Duodenal mucosa (tissue), 2 donors: ENCODE results near the gene OTX1.

Experiments used
- H3K27ac ChIP-seq: one replicate; pipeline ENCODE4 v1.7.0; 2013; ENCODE audit warnings: low read depth, low read length
- H3K27me3 ChIP-seq, 2 donors: one replicate each; pipeline ENCODE4 v1.7.0; 2013; ENCODE audit warnings: low read length in 2 of 2, control low read depth in 1 of 2; ENCODE audit not compliant: insufficient read depth in 2 of 2, control insufficient read depth in 1 of 2
- H3K36me3 ChIP-seq, 2 donors: one replicate each; pipeline ENCODE4 v1.7.0; 2013; ENCODE audit warnings: low read length in 2 of 2, control low read depth in 1 of 2; ENCODE audit not compliant: insufficient read depth in 2 of 2, control insufficient read depth in 1 of 2
- H3K4me1 ChIP-seq, 2 donors: one replicate each; pipeline ENCODE4 v1.7.0; 2013; ENCODE audit warnings: low read length in 2 of 2, control low read depth in 1 of 2; ENCODE audit not compliant: insufficient read depth in 2 of 2, control insufficient read depth in 1 of 2
- H3K4me3 ChIP-seq, 2 donors: one replicate each; pipeline ENCODE4 v1.7.0; 2013; ENCODE audit warnings: low read length in 2 of 2, low read depth in 1 of 2
- H3K9ac ChIP-seq, 2 donors: one replicate each; pipeline ENCODE4 v1.7.0; 2013; ENCODE audit warnings: low read length in 2 of 2, low read depth in 1 of 2
- H3K9me3 ChIP-seq, 2 donors: one replicate each; pipeline ENCODE4 v1.7.0; 2013; ENCODE audit warnings: low read length in 2 of 2, control low read depth in 1 of 2; ENCODE audit not compliant: control insufficient read depth in 1 of 2

OTX1 gene

DNA sequence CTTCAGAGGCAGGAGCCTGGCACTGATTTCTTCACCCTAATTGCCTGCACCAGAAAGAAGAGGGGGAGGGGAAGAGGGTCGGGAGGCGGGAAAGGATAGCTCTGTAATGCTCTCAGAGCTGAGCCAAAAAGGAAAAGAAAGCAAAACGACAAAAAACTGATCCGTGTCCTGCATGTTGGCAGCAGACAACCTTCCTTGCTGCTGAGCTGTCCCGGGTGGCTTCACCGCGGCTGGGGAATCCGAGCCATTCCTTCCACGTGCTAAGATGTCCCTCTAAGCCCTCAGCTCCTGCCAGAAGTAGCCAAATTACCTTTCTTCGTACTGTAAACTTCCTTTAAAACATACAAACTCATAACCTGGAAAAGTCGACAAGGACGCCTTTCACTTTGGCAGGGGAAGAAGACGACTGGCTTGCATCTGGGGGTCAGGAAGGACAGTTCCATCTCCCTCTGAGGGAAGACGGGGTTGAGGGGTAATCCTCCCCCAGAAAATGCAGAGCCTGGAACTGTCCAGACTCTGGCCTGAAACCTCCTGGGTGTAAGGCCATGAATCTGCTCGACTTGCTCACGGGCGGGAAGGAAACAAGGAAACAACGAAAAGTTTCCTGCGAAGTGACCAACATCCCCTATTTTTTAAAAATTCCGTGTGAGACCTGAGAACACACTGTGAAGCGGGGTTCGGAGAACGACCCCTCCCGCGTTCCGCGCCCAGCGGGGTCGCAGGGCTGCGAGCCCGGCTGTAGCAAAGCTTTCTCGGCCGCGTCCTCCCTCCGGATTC is 7.7 kb downstream of the OTX1 start:
- Histone ChIP-seq H3K9me3 (no peaks in the 10 kb centered on the region), H3K9ac (no peak overlapping the region), H3K4me1 (peaks cover 40 to 43% of the 10 kb centered on the region in 2 donors), H3K27me3 (peaks cover 78 to 96% of the 10 kb centered on the region in 2 donors), H3K4me3 (peak overlapping the region; percentile 12 to 43), H3K36me3 (no peaks in the 10 kb centered on the region), H3K27ac (no peak overlapping the region)

DNA sequence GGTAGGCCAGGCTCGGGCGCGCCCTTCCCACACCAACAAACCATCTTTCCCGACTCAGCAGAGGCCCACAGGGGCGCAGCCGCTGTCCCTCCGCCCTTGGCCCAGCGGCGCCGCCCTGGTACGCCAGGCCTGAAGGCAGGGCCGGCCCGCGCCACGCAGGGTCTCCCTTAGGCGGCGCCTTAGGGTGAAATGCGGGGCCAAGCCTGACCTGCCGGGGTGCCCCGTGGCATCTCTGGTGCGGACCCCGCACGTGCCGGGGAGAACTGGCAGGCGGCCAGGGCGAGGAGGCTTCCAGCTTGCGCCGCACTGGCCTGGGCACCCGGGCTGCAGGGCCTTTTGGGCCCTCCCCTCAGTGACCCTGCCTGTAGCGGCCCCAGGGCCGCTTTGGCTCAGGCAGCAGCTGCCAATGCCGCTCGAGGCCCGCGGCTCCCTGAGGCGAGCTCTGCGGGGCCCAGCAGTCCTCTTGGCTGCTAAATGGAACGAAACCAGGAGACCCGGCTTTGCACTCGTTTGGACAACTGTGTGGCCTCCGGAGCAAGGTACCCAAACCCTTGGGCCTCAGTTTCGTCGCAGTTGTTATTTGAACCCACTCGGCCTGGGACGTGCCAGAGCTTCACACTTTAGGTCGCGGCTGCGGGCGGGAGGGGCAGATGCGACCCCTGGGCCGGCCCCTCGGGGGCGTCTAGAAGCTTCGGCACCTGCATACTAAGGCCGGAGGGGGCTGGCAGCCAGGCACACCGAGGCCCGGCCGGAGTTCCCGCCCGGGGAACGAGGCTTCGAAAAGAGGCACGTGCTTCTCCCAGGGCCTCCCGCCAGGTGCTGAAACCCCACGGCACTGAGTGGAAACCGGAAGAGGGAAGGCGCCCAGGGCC is 8.5 kb downstream of the OTX1 start:
- Histone ChIP-seq H3K4me3 (peak overlapping the region; percentile 12 to 43), H3K4me1 (peaks cover 32 to 36% of the 10 kb centered on the region in 2 donors), H3K9me3 (no peaks in the 10 kb centered on the region), H3K27me3 (peaks cover 70 to 95% of the 10 kb centered on the region in 2 donors), H3K9ac (no peak overlapping the region), H3K36me3 (no peaks in the 10 kb centered on the region), H3K27ac (no peak overlapping the region)

- Histone ChIP-seq H3K27ac (no peak overlapping the region), H3K4me1 (peaks cover 25 to 29% of the 10 kb centered on the region in 2 donors), H3K4me3 (no peak overlapping the region), H3K9me3 (no peaks in the 10 kb centered on the region), H3K36me3 (no peaks in the 10 kb centered on the region), H3K9ac (no peak overlapping the region), H3K27me3 (peaks cover 62 to 95% of the 10 kb centered on the region in 2 donors)
Observed at GRCh38 chr2:63059793-63060471, 9.3 kb downstream of the OTX1 start.

DNA sequence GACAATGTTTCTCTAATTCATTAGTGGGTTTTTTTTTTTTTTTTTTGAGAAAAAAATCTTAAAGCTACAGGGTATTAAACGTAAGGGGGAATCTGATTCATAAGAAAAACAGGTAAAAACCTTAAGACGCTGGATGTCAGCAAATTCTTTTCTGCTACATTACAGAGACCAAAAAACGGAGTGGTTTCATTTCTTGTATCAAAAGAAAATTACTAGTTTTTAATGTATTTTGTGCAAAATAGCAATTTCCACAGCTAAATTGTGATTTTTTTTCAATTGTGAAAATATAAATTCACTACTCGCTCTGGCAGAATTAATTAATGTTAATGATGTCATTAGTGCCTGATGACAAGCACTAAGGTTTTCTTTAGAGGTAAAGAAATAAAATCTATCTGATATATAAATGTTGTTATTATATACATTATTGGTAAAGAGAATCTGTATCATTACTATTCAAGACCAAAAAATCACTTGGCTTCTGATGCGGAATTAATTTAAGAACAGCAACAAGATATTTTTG is 9.9 kb downstream of the OTX1 start:
- H3K9ac ChIP-seq = no peak overlapping the region

DNA sequence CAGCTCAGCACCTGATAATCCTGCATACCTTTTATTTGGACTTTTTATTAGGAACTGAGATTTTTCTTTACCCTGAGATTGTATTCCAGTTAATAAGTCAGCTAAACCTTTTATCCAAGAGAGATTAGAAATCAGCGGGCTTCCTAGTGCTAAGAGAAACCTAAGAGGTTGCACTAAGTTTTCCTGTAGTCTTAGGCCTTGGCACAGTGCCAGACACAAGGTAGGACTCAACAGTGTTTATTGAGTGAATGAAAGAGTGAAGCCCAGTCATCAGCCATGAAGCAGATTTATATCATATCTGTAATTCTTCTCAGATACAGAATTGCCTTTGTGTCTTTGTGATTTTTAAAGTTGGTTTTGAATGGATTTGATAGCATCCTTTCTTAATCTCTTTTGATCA is 13.6 kb downstream of the OTX1 start:
- Histone ChIP-seq H3K27ac (no peak overlapping the region), H3K36me3 (no peaks in the 10 kb centered on the region), H3K4me3 (no peak overlapping the region), H3K9ac (no peak overlapping the region), H3K27me3 (peaks cover 32 to 86% of the 10 kb centered on the region in 2 donors), H3K4me1 (peaks cover 0 to 2% of the 10 kb centered on the region in 2 donors), H3K9me3 (no peaks in the 10 kb centered on the region)

More for the DNA sequence above, 9.9 kb downstream of the OTX1 start:
- H3K36me3 ChIP-seq = no peaks in the 10 kb centered on the region
- no peak overlapping the region for H3K4me3 ChIP-seq
- peaks cover 21 to 23% of the 10 kb centered on the region in 2 donors for H3K4me1 ChIP-seq
- peaks cover 56 to 93% of the 10 kb centered on the region in 2 donors for H3K27me3 ChIP-seq
- no peaks in the 10 kb centered on the region for H3K9me3 ChIP-seq
- H3K27ac ChIP-seq = no peak overlapping the region

DNA sequence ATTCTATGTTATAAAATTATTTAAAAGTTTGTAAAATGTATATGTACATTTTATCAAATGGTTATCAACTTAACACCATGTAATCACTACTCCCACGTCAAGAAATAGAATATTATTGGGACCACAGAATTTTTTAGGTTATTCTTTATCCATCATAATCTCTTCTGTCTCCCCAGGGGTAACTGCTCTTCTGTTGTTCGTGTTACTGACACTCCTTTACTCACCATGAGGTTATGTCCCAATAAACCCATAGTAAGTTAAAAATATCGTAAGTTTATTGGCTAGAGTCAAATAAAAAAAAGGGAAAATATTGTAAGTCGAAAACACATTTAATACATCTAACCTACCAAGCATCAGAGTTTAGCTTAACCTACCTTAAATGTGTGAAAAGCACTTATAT is 14.0 kb downstream of the OTX1 start:
- Histone ChIP-seq H3K36me3 (no peaks in the 10 kb centered on the region), H3K27me3 (peaks cover 30 to 83% of the 10 kb centered on the region in 2 donors), H3K9me3 (no peaks in the 10 kb centered on the region), H3K4me1 (no peaks in the 10 kb centered on the region), H3K27ac (no peak overlapping the region), H3K9ac (no peak overlapping the region), H3K4me3 (no peak overlapping the region)

- peaks cover 23 to 68% of the 10 kb centered on the region in 2 donors for H3K27me3 ChIP-seq
- H3K9ac ChIP-seq = no peak overlapping the region
- H3K36me3 ChIP-seq = no peaks in the 10 kb centered on the region
- H3K9me3 ChIP-seq = no peaks in the 10 kb centered on the region
- H3K4me1 ChIP-seq = no peaks in the 10 kb centered on the region
- H3K27ac ChIP-seq = no peak overlapping the region
- no peak overlapping the region for H3K4me3 ChIP-seq
Observed at GRCh38 chr2:63066265-63066664, 15.6 kb downstream of the OTX1 start.

DNA sequence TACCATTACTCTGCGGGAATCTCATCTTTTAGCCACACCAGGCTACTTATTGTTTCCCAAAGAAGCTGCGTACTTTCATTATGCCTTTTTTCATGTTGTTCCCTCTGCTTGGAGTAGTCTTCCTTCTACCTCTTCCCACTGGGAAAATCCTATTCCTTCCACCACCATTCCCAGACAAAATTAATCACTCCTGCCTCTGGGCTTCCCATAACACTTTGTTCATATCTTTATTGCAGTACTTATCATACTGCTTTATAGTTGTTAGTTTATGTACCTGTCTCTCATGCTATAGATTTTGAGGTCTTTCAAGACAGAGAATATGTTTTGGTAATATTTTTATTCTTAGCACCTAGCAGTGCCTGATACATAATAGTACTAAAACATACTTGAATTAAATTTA is 16.2 kb downstream of the OTX1 start:
- Histone ChIP-seq H3K9ac (no peak overlapping the region), H3K27me3 (peaks cover 20 to 63% of the 10 kb centered on the region in 2 donors), H3K9me3 (no peaks in the 10 kb centered on the region), H3K36me3 (no peaks in the 10 kb centered on the region), H3K27ac (no peak overlapping the region), H3K4me1 (no peaks in the 10 kb centered on the region), H3K4me3 (no peak overlapping the region)

- peaks cover 10 to 20% of the 10 kb centered on the region in 2 donors for H3K27me3 ChIP-seq
- no peaks in the 10 kb centered on the region for H3K36me3 ChIP-seq
- no peaks in the 10 kb centered on the region for H3K9me3 ChIP-seq
- no peak overlapping the region for H3K9ac ChIP-seq
- no peaks in the 10 kb centered on the region for H3K4me1 ChIP-seq
- no peak overlapping the region for H3K4me3 ChIP-seq
- no peak overlapping the region for H3K27ac ChIP-seq
Observed at GRCh38 chr2:63071664-63072063, 21.0 kb downstream of the OTX1 start.
